WTC11 (cell line): ENCODE results near the gene APPBP2. TPM values are rescaled to one million over a fixed set of nuclear protein-coding genes. Genes with fewer than 3 reads are reported as not detected.

Experiments
- ATAC-seq: fragments of 200-7000 bp; cut with Tn5 transposase; 2 replicates; pipeline ENCODE4 v1.10.0; 2021; ENCODE audit warnings: mild to moderate bottlenecking, moderate library complexity
- CTCF ChIA-PET: fragments of 300-600 bp; sonication (Branson Sonifier 250); formaldehyde crosslinking; loops from one replicate; lab custom pipeline; 2021; ENCODE audit warnings: antibody characterized with exemption; lab: Charles Lee
- POLR2A ChIA-PET: fragments of 350-600 bp; sonication (Branson Sonifier 250); formaldehyde crosslinking; loops from one replicate; lab custom pipeline; 2021; ENCODE audit warnings: antibody characterized with exemption; lab: Charles Lee
- DNase-seq: peaks from one replicate; pipeline ENCODE4 v3.0.0; 2021; ENCODE audit warnings: low spot score
- H3K27ac Mint-ChIP-seq: 2 replicates; pipeline ENCODE4 v1.8.0; 2021; ENCODE audit warnings: mixed read lengths
- H3K27me3 Mint-ChIP-seq: 2 replicates; pipeline ENCODE4 v1.8.0; 2021; ENCODE audit warnings: low read depth, mild to moderate bottlenecking, moderate library complexity, mixed read lengths
- H3K36me3 Mint-ChIP-seq: 2 replicates; pipeline ENCODE4 v1.8.0; 2021; ENCODE audit warnings: mixed read lengths
- H3K4me1 Mint-ChIP-seq: 2 replicates; pipeline ENCODE4 v1.8.0; 2022; ENCODE audit warnings: mixed read lengths
- H3K4me3 Mint-ChIP-seq: 2 replicates; pipeline ENCODE4 v1.8.0; 2021; ENCODE audit warnings: mild to moderate bottlenecking, moderate library complexity, mixed read lengths
- H3K9me3 Mint-ChIP-seq: 2 replicates; pipeline ENCODE4 v1.8.0; 2021; ENCODE audit warnings: mixed read lengths
- ATF1 ChIP-seq: sonication (generic); formaldehyde crosslinking; IDR thresholded peaks from 2 replicates; pipeline ENCODE4 v1.8.1; 2023; ENCODE audit warnings: mild to moderate bottlenecking, moderate library complexity, missing genetic modification reagents
- E2F5 ChIP-seq: sonication (generic); formaldehyde crosslinking; IDR thresholded peaks from 2 replicates; pipeline ENCODE4 v1.8.1; 2022; ENCODE audit warnings: mild to moderate bottlenecking, moderate library complexity, missing genetic modification reagents
- ERG ChIP-seq: fragments of 250-450 bp; sonication (Bioruptor Pico); IDR thresholded peaks from 2 replicates; pipeline ENCODE4 v1.8.0; 2021; ENCODE audit warnings: mild to moderate bottlenecking
- FOXP1 ChIP-seq: sonication (generic); formaldehyde crosslinking; IDR thresholded peaks from 2 replicates; pipeline ENCODE4 v1.8.0; 2022; ENCODE audit warnings: missing genetic modification reagents, mild to moderate bottlenecking, moderate library complexity, borderline replicate concordance
- GTF2I ChIP-seq: fragments of 250-450 bp; sonication (Bioruptor Pico); conservative IDR thresholded peaks from 2 replicates; pipeline ENCODE4 v1.4.0; 2021; ENCODE audit warnings: mild to moderate bottlenecking
- IRF1 ChIP-seq: sonication (generic); formaldehyde crosslinking; IDR thresholded peaks from 2 replicates; pipeline ENCODE4 v1.8.0; 2023; ENCODE audit warnings: missing genetic modification reagents
- KAT7 ChIP-seq: sonication (generic); formaldehyde crosslinking; IDR thresholded peaks from 2 replicates; pipeline ENCODE4 v1.8.1; 2023; ENCODE audit warnings: missing genetic modification reagents, mild to moderate bottlenecking, borderline replicate concordance
- MYBL2 ChIP-seq: sonication (generic); formaldehyde crosslinking; IDR thresholded peaks from 2 replicates; pipeline ENCODE4 v1.8.1; 2023; ENCODE audit warnings: mild to moderate bottlenecking, moderate library complexity, missing genetic modification reagents
- NFYB ChIP-seq: sonication (generic); formaldehyde crosslinking; conservative IDR thresholded peaks from 2 replicates; pipeline ENCODE4 v1.8.0; 2022; ENCODE audit warnings: low read depth, missing genetic modification reagents
- RELA ChIP-seq: sonication (generic); formaldehyde crosslinking; IDR thresholded peaks from 2 replicates; pipeline ENCODE4 v1.8.1; 2022; ENCODE audit warnings: missing genetic modification reagents, mild to moderate bottlenecking, borderline replicate concordance
- SMAD3 ChIP-seq: sonication (generic); formaldehyde crosslinking; IDR thresholded peaks from 2 replicates; pipeline ENCODE4 v1.8.0; 2022; ENCODE audit warnings: missing genetic modification reagents, mild to moderate bottlenecking, borderline replicate concordance
- TP53 ChIP-seq: sonication (generic); formaldehyde crosslinking; IDR thresholded peaks from 2 replicates; pipeline ENCODE4 v1.8.1; 2023; ENCODE audit warnings: mild to moderate bottlenecking, missing genetic modification reagents
- ZMAT4 ChIP-seq: fragments of 250-450 bp; sonication (Bioruptor Pico); IDR thresholded peaks from 2 replicates; pipeline ENCODE4 v1.9.0; 2021; ENCODE audit warnings: mild to moderate bottlenecking
- ZNF232 ChIP-seq: sonication (generic); formaldehyde crosslinking; IDR thresholded peaks from 2 replicates; pipeline ENCODE4 v1.8.0; 2022; ENCODE audit warnings: mild to moderate bottlenecking, missing genetic modification reagents
- ZNF263 ChIP-seq: sonication (generic); formaldehyde crosslinking; IDR thresholded peaks from 2 replicates; pipeline ENCODE4 v1.8.1; 2022; ENCODE audit warnings: low read depth, mild to moderate bottlenecking, moderate library complexity, missing genetic modification reagents
- ZNF671 ChIP-seq: fragments of 250-450 bp; sonication (Bioruptor Pico); IDR thresholded peaks from 2 replicates; pipeline ENCODE4 v1.8.0; 2021; ENCODE audit warnings: mild to moderate bottlenecking
- total RNA-seq: library from RNA; stranded (reverse); gene quantifications from 3 replicates; pipeline ENCODE4 v1.2.3, GENCODE V29; 2021
- TF ChIP-seq, protein P1 (sequence below): fragments of 200-600 bp; IDR thresholded peaks from 2 replicates; pipeline ENCODE4 v1.8.0; 2022; ENCODE audit warnings: antibody characterized with exemption
- TF ChIP-seq, protein P2 (sequence below): sonication (generic); formaldehyde crosslinking; IDR thresholded peaks from 2 replicates; pipeline ENCODE4 v1.8.1; 2023; ENCODE audit warnings: mild to moderate bottlenecking, missing genetic modification reagents, moderate library complexity
- TF ChIP-seq, protein P3 (sequence below): sonication (generic); formaldehyde crosslinking; conservative IDR thresholded peaks from 2 replicates; pipeline ENCODE4 v1.8.1; 2023; ENCODE audit warnings: mild to moderate bottlenecking, low read depth, missing genetic modification reagents, moderate library complexity
- TF ChIP-seq, protein P4 (sequence below): sonication (generic); formaldehyde crosslinking; IDR thresholded peaks from 2 replicates; pipeline ENCODE4 v1.8.0; 2022; ENCODE audit warnings: missing genetic modification reagents

Gene APPBP2
- total RNA-seq, 1 experiment from 2014 or later, result 15.3 TPM

GRCh38 chr17:60542071-60542470, 16.0 kb upstream of the APPBP2 start:
- no peak for TF ChIP-seq KAT7 (CRISPR knock-in tag)
- TF ChIP-seq ZNF671 (CRISPR knock-in tag), result no peak
- no peak for TF ChIP-seq ZMAT4
- TF ChIP-seq ZNF263 (CRISPR knock-in tag), result no peak
- TF ChIP-seq RELA (CRISPR knock-in tag), result no peak
- TF ChIP-seq SMAD3 (CRISPR knock-in tag), result no peak
- TF ChIP-seq IRF1 (CRISPR knock-in tag), result no peak
- no peak for TF ChIP-seq E2F5 (CRISPR knock-in tag)
- no peak for TF ChIP-seq GTF2I
- no peak for TF ChIP-seq TP53 (CRISPR knock-in tag)
- no peak for TF ChIP-seq MYBL2 (CRISPR knock-in tag)
- TF ChIP-seq, protein P1, sequence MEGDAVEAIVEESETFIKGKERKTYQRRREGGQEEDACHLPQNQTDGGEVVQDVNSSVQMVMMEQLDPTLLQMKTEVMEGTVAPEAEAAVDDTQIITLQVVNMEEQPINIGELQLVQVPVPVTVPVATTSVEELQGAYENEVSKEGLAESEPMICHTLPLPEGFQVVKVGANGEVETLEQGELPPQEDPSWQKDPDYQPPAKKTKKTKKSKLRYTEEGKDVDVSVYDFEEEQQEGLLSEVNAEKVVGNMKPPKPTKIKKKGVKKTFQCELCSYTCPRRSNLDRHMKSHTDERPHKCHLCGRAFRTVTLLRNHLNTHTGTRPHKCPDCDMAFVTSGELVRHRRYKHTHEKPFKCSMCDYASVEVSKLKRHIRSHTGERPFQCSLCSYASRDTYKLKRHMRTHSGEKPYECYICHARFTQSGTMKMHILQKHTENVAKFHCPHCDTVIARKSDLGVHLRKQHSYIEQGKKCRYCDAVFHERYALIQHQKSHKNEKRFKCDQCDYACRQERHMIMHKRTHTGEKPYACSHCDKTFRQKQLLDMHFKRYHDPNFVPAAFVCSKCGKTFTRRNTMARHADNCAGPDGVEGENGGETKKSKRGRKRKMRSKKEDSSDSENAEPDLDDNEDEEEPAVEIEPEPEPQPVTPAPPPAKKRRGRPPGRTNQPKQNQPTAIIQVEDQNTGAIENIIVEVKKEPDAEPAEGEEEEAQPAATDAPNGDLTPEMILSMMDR, result no peak
- TF ChIP-seq, protein P2, sequence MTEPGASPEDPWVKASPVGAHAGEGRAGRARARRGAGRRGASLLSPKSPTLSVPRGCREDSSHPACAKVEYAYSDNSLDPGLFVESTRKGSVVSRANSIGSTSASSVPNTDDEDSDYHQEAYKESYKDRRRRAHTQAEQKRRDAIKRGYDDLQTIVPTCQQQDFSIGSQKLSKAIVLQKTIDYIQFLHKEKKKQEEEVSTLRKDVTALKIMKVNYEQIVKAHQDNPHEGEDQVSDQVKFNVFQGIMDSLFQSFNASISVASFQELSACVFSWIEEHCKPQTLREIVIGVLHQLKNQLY (CRISPR knock-in tag), result no peak
- TF ChIP-seq ERG (CRISPR knock-in tag), result no peak
- no peak for TF ChIP-seq FOXP1 (CRISPR knock-in tag)
- no peak for TF ChIP-seq NFYB (CRISPR knock-in tag)
- TF ChIP-seq, protein P3, sequence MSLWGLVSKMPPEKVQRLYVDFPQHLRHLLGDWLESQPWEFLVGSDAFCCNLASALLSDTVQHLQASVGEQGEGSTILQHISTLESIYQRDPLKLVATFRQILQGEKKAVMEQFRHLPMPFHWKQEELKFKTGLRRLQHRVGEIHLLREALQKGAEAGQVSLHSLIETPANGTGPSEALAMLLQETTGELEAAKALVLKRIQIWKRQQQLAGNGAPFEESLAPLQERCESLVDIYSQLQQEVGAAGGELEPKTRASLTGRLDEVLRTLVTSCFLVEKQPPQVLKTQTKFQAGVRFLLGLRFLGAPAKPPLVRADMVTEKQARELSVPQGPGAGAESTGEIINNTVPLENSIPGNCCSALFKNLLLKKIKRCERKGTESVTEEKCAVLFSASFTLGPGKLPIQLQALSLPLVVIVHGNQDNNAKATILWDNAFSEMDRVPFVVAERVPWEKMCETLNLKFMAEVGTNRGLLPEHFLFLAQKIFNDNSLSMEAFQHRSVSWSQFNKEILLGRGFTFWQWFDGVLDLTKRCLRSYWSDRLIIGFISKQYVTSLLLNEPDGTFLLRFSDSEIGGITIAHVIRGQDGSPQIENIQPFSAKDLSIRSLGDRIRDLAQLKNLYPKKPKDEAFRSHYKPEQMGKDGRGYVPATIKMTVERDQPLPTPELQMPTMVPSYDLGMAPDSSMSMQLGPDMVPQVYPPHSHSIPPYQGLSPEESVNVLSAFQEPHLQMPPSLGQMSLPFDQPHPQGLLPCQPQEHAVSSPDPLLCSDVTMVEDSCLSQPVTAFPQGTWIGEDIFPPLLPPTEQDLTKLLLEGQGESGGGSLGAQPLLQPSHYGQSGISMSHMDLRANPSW (CRISPR knock-in tag), result no peak
- TF ChIP-seq ATF1 (CRISPR knock-in tag), result no peak
- TF ChIP-seq, protein P4, sequence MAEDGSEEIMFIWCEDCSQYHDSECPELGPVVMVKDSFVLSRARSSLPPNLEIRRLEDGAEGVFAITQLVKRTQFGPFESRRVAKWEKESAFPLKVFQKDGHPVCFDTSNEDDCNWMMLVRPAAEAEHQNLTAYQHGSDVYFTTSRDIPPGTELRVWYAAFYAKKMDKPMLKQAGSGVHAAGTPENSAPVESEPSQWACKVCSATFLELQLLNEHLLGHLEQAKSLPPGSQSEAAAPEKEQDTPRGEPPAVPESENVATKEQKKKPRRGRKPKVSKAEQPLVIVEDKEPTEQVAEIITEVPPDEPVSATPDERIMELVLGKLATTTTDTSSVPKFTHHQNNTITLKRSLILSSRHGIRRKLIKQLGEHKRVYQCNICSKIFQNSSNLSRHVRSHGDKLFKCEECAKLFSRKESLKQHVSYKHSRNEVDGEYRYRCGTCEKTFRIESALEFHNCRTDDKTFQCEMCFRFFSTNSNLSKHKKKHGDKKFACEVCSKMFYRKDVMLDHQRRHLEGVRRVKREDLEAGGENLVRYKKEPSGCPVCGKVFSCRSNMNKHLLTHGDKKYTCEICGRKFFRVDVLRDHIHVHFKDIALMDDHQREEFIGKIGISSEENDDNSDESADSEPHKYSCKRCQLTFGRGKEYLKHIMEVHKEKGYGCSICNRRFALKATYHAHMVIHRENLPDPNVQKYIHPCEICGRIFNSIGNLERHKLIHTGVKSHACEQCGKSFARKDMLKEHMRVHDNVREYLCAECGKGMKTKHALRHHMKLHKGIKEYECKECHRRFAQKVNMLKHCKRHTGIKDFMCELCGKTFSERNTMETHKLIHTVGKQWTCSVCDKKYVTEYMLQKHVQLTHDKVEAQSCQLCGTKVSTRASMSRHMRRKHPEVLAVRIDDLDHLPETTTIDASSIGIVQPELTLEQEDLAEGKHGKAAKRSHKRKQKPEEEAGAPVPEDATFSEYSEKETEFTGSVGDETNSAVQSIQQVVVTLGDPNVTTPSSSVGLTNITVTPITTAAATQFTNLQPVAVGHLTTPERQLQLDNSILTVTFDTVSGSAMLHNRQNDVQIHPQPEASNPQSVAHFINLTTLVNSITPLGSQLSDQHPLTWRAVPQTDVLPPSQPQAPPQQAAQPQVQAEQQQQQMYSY (CRISPR knock-in tag), result no peak
- no peak for TF ChIP-seq ZNF232
- ChIA-PET POLR2A (no interaction called here), CTCF (no interaction called here)
- Mint-ChIP-seq H3K9me3 (0 out of 2 replicates have a peak, but pooled peaks cover 3% of the 10 kb centered on the region), H3K27me3 (no peaks in the 10 kb centered on the region), H3K36me3 (no peaks in the 10 kb centered on the region), H3K27ac (no peak overlapping the region), H3K4me3 (no peak overlapping the region), H3K4me1 (peaks cover 7% of the 10 kb centered on the region)
- DNase-seq, result no peak
- ATAC-seq, result no peak
